Muscle layer of colon (tissue), 2 donors: Measurements from ENCODE around the gene GUCY1A1.

ENCODE experiments used
- H3K27ac ChIP-seq: one replicate; pipeline ENCODE4 v1.7.0; 2013; ENCODE audit warnings: low read depth, mild to moderate bottlenecking, low read length, moderate library complexity
- H3K27me3 ChIP-seq, 2 donors: one replicate each; pipeline ENCODE4 v1.7.0; 2013; ENCODE audit warnings: low read length in 2 of 2, mild to moderate bottlenecking in 2 of 2; ENCODE audit not compliant: insufficient read depth in 2 of 2, control insufficient read depth in 1 of 2
- H3K36me3 ChIP-seq: one replicate; pipeline ENCODE4 v1.7.0; 2013; ENCODE audit warnings: mild to moderate bottlenecking, low read length; ENCODE audit not compliant: insufficient read depth
- H3K4me1 ChIP-seq: one replicate; pipeline ENCODE4 v1.7.0; 2013; ENCODE audit warnings: mild to moderate bottlenecking, low read length; ENCODE audit not compliant: insufficient read depth
- H3K4me3 ChIP-seq, 2 donors: one replicate each; pipeline ENCODE4 v1.7.0; 2013; ENCODE audit warnings: low read length in 2 of 2, low read depth in 1 of 2, mild to moderate bottlenecking in 1 of 2, moderate library complexity in 1 of 2
- H3K9ac ChIP-seq: one replicate; pipeline ENCODE4 v1.7.0; 2013; ENCODE audit warnings: low read length
- H3K9me3 ChIP-seq: one replicate; pipeline ENCODE4 v1.7.0; 2013; ENCODE audit warnings: mild to moderate bottlenecking, low read length
- donor health status: abdominal sarcoma.
- donor health status: Adenocarcinoma of cecum.

GUCY1A1 gene

GRCh38 chr4:155665054-155665453 is 1.6 kb upstream of the GUCY1A1 start:
- no peak overlapping the region for H3K9ac ChIP-seq
- peaks cover 19% of the 10 kb centered on the region for H3K4me1 ChIP-seq
- H3K36me3 ChIP-seq: no peaks in the 10 kb centered on the region
- no peak overlapping the region for H3K4me3 ChIP-seq
- no peaks in the 10 kb centered on the region for H3K27me3 ChIP-seq
- peak overlapping the region; percentile 88 for H3K27ac ChIP-seq
- H3K9me3 ChIP-seq: no peaks in the 10 kb centered on the region

GRCh38 chr4:155667222-155667567 is 547 bp downstream of the GUCY1A1 start:
- Histone ChIP-seq H3K27me3 (no peaks in the 10 kb centered on the region), H3K9ac (peak overlapping the region; percentile 89), H3K4me1 (peaks cover 32% of the 10 kb centered on the region), H3K36me3 (no peaks in the 10 kb centered on the region), H3K27ac (peak overlapping the region; percentile 88), H3K9me3 (no peaks in the 10 kb centered on the region), H3K4me3 (peak overlapping the region; percentile 46 to 78)

GRCh38 chr4:155667568-155668511 is 1.2 kb downstream of the GUCY1A1 start:
- Histone ChIP-seq H3K4me1 (peaks cover 36% of the 10 kb centered on the region), H3K9me3 (no peaks in the 10 kb centered on the region), H3K9ac (peak overlapping the region; percentile 93), H3K36me3 (no peaks in the 10 kb centered on the region), H3K4me3 (peak overlapping the region; percentile 46 to 78), H3K27ac (peak overlapping the region; percentile 88), H3K27me3 (no peaks in the 10 kb centered on the region)

GRCh38 chr4:155668707-155669220 is 2.1 kb downstream of the GUCY1A1 start:
- Histone ChIP-seq H3K4me3 (peak overlapping the region; percentile 46 to 78), H3K27ac (peak overlapping the region; percentile 87), H3K9ac (peak overlapping the region; percentile 93), H3K27me3 (no peaks in the 10 kb centered on the region), H3K4me1 (peaks cover 44% of the 10 kb centered on the region), H3K9me3 (no peaks in the 10 kb centered on the region), H3K36me3 (no peaks in the 10 kb centered on the region)

DNA sequence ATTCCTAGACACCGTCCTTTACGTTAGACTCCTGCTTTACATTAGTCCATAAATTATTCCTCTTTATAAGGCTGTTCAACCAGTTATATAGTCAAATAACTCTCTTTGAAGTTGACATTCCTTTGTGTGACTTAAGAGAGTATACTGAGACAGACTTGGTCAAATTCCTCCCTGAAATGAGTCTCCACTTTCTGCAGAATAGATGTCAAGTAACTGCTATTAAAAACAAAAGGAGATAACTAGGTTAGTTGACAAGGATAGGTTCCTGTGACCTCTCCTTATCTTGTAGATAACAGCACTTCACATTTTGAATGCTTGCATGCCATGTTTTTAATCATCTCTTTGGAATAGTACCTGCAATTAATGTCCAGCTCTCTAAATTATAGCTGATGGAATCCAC is 5.7 kb downstream of the GUCY1A1 start:
- Histone ChIP-seq H3K9me3 (no peaks in the 10 kb centered on the region), H3K4me3 (no peak overlapping the region), H3K27me3 (no peaks in the 10 kb centered on the region), H3K9ac (no peak overlapping the region), H3K4me1 (peaks cover 60% of the 10 kb centered on the region), H3K36me3 (no peaks in the 10 kb centered on the region), H3K27ac (peak overlapping the region; percentile 12)

DNA sequence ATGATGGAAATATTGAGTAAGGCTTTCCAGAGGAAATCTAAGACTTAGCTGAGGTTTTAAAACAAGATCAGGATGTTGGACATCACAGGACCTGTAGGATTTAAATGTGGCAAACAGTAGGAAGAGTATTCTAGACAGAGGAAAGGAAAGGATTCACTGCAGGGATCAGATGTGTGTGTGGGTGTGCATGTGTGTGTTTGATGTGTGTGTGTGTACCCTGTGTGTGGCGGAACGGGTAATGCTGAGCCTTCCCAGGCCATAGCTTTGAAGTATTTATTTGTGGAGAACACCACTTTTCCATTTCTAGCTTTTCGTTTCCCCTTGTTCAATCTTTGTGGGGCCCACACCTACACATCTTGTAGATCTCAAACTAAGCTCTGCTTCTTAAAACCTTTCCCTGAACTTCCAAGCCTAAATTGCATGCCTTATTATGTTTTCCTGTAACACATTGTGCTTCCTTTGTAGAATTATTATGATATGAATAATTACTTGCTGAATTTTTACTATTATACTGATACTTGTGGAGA is 6.9 kb downstream of the GUCY1A1 start:
- no peaks in the 10 kb centered on the region for H3K9me3 ChIP-seq
- H3K36me3 ChIP-seq: no peaks in the 10 kb centered on the region
- H3K27me3 ChIP-seq: no peaks in the 10 kb centered on the region
- H3K4me1 ChIP-seq: peaks cover 63% of the 10 kb centered on the region
- no peak overlapping the region for H3K9ac ChIP-seq
- peak overlapping the region; percentile 12 for H3K27ac ChIP-seq
- peak overlapping the region in 1 of 2 donors; percentile 21 for H3K4me3 ChIP-seq

- H3K9ac ChIP-seq: no peak overlapping the region
- H3K27ac ChIP-seq: peak overlapping the region; percentile 63
- no peaks in the 10 kb centered on the region for H3K27me3 ChIP-seq
- H3K4me3 ChIP-seq: no peak overlapping the region
- no peaks in the 10 kb centered on the region for H3K36me3 ChIP-seq
- H3K4me1 ChIP-seq: peaks cover 71% of the 10 kb centered on the region
- no peaks in the 10 kb centered on the region for H3K9me3 ChIP-seq
These were observed 8.0 kb downstream of the GUCY1A1 start for GRCh38 chr4:155674669-155675071.

DNA sequence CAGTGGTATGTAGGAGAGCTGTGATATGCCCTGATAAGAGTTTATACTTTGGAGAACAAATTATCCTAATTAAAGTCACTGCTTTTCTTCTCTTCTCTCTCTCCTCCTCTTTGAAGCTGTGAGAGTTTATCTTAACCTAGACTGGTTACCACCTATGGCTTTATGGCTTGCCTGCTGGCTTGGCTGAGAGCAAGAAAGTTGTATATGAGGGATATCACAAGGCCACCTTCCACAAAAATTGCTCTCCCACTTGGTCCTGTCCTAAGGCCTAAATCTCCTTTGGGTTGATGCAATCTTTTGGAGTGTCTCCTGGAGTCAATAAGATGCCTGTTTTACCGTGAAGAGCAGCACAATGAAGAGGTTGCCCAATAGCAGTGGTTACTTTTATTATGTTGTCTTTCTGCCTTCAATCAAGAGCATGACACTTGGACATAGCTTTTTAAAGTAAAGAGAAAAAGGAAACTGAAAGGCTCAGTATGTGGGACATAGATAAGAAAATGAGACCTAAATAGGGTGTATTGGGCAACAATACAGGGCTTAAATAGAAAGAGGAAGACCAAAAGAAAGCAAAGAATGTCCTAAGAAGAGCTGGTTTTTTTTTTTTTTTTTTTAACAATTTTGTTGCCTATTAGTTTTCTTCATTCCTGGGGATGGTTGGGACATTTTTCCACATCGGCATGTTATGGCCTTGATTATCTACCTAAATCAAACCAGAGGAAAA is 9.2 kb downstream of the GUCY1A1 start:
- H3K27ac ChIP-seq: peak overlapping the region; percentile 36
- H3K9ac ChIP-seq: no peak overlapping the region
- no peaks in the 10 kb centered on the region for H3K36me3 ChIP-seq
- H3K4me1 ChIP-seq: peaks cover 63% of the 10 kb centered on the region
- H3K4me3 ChIP-seq: peak overlapping the region in 1 of 2 donors; percentile 33
- no peaks in the 10 kb centered on the region for H3K27me3 ChIP-seq
- H3K9me3 ChIP-seq: no peaks in the 10 kb centered on the region

DNA sequence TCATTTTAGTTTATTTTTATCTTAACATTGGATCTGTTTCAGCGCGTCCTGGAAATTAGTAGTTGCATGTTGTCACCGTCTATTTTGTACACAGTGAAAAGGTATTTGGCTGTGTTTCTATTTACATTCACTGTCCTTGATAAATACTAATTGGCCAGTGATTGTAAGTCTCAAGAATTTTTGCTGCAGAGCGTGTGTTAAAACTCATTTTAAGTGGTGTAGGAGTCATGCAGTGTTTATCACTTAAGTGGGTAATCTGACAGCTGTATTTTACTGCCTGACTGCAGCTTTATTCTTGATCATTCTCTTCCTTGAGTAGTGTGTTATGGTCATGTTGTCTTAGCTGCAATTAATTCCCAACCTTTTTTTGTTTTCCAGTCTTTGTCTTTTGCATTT is 9.8 kb downstream of the GUCY1A1 start:
- peak overlapping the region in 1 of 2 donors; percentile 33 for H3K4me3 ChIP-seq
- H3K9me3 ChIP-seq: no peaks in the 10 kb centered on the region

DNA sequence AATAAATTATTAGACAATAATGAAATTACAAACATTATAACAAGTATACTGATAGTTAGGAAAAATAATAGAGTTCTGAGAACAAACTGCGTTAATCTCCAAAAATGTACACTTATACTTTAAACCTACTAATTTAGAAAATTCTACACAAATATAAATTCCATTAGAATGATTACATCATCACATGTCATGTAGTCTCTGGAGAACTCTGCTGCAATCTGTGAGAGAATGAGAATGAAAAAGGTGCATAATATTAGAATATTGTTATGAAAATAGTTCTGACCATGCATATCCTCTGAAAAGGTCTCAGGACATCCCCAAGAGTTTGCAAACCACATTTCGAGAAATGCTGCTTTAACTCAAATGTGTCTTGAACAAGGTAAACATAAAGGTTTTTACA is 11.4 kb downstream of the GUCY1A1 start:
- Histone ChIP-seq H3K9ac (no peak overlapping the region), H3K4me3 (no peak overlapping the region), H3K36me3 (no peaks in the 10 kb centered on the region), H3K4me1 (peaks cover 49% of the 10 kb centered on the region), H3K9me3 (no peaks in the 10 kb centered on the region), H3K27ac (peak overlapping the region; percentile 51), H3K27me3 (no peaks in the 10 kb centered on the region)

More for the DNA sequence above, 9.8 kb downstream of the GUCY1A1 start:
- Histone ChIP-seq H3K27me3 (no peaks in the 10 kb centered on the region), H3K27ac (peak overlapping the region; percentile 36), H3K36me3 (no peaks in the 10 kb centered on the region), H3K9ac (no peak overlapping the region), H3K4me1 (peaks cover 60% of the 10 kb centered on the region)

DNA sequence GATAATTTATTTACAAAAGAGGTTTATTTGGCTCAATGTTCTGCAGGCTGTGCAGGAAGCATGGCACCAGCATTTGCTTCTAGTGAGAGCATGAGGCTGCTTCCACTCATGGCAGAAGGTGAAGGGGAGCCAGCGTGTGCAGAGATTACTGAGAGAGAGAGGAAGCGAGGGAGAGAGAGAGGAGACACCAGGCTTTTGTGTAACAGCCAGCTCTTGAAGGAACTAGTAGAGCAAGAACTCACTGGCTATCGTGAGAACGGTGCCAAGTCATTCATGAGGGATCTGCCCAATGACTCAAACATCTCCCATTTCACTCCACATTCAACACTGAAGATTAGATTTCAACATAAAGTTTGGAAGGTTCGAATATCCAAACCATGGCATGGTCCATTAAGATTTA is 12.7 kb downstream of the GUCY1A1 start:
- H3K4me1 ChIP-seq: peaks cover 52% of the 10 kb centered on the region
- no peak overlapping the region for H3K9ac ChIP-seq
- peak overlapping the region; percentile 36 for H3K27ac ChIP-seq
- H3K9me3 ChIP-seq: no peaks in the 10 kb centered on the region
- no peaks in the 10 kb centered on the region for H3K36me3 ChIP-seq
- no peaks in the 10 kb centered on the region for H3K27me3 ChIP-seq
- no peak overlapping the region for H3K4me3 ChIP-seq
